ENCODE data around the gene UBE2C. TPM values are rescaled to one million over a fixed set of nuclear protein-coding genes. Genes with fewer than 3 reads are reported as not detected.

UBE2C gene
- total RNA-seq, 4 donors from 2014 or later: 0.84 TPM; not detected in 3

- peaks cover 44 to 62% of the 10 kb centered on the region in 2 donors for H3K4me1 ChIP-seq
Measured at GRCh38 chr20:45841407-45842129, 29.1 kb downstream of the UBE2C start.

GRCh38 chr20:45842169-45842812, 29.8 kb downstream of the UBE2C start:
- peaks cover 36 to 55% of the 10 kb centered on the region in 2 donors for H3K4me1 ChIP-seq
- H3K27me3 ChIP-seq: no peaks in the 10 kb centered on the region
- peak overlapping the region; percentile 61 to 96 (median 84) for H3K27ac ChIP-seq
- H3K9me3 ChIP-seq: no peaks in the 10 kb centered on the region
- peaks cover 0 to 79% of the 10 kb centered on the region in 2 donors for H3K36me3 ChIP-seq
- H3K4me3 ChIP-seq: no peak overlapping the region
- intact Hi-C loops (cut with DNase I; ENCODE audit: low total_unique reads): no loop called here
- no peak for TF ChIP-seq CTCF (IDR thresholded peaks at IDR 0.05 in 4 of 5, conservative IDR thresholded peaks at IDR 0.05 in 1 of 5)
- no peak for TF ChIP-seq POLR2A (IDR thresholded peaks at IDR 0.05)
- in situ Hi-C loops (cut with MboI; ENCODE audit: low sequenced_read_pairs in 4 of 4): no loop called here
- ATAC-seq (peak; percentile 62 to 67), DNase-seq (no peak)

More at GRCh38 chr20:45841407-45842129, 29.1 kb downstream of the UBE2C start:
- no peak for DNase-seq
- Histone ChIP-seq H3K27ac (peak overlapping the region; percentile 61 to 96 (median 84)), H3K4me3 (no peak overlapping the region), H3K9me3 (no peaks in the 10 kb centered on the region), H3K27me3 (no peaks in the 10 kb centered on the region), H3K36me3 (peaks cover 0 to 79% of the 10 kb centered on the region in 2 donors)
- ATAC-seq: no peak
- TF ChIP-seq POLR2A (IDR thresholded peaks at IDR 0.05) (no peak), CTCF (IDR thresholded peaks at IDR 0.05 in 4 of 5, conservative IDR thresholded peaks at IDR 0.05 in 1 of 5) (no peak)
- in situ Hi-C loops (cut with MboI; ENCODE audit: low sequenced_read_pairs in 4 of 4) (no loop called here), intact Hi-C loops (cut with DNase I; ENCODE audit: low total_unique reads) (no loop called here)

GRCh38 chr20:45843506-45843905, 31.1 kb downstream of the UBE2C start:
- in situ Hi-C loops (cut with MboI; ENCODE audit: low sequenced_read_pairs in 4 of 4): no loop called here
- Histone ChIP-seq H3K9me3 (no peaks in the 10 kb centered on the region), H3K27ac (peak overlapping the region; percentile 61 to 96 (median 84)), H3K4me1 (peaks cover 27 to 50% of the 10 kb centered on the region in 2 donors), H3K27me3 (no peaks in the 10 kb centered on the region), H3K4me3 (no peak overlapping the region), H3K36me3 (peaks cover 0 to 75% of the 10 kb centered on the region in 2 donors)
- TF ChIP-seq CTCF (IDR thresholded peaks at IDR 0.05 in 4 of 5, conservative IDR thresholded peaks at IDR 0.05 in 1 of 5) (no peak), POLR2A (IDR thresholded peaks at IDR 0.05) (no peak)
- DNase-seq: no peak
- ATAC-seq: no peak
- intact Hi-C loops (cut with DNase I; ENCODE audit: low total_unique reads): no loop called here

GRCh38 chr20:45845452-45845851, 33.0 kb downstream of the UBE2C start:
- intact Hi-C loops (cut with DNase I; ENCODE audit: low total_unique reads): no loop called here
- in situ Hi-C loops (cut with MboI; ENCODE audit: low sequenced_read_pairs in 4 of 4): no loop called here
- TF ChIP-seq CTCF (IDR thresholded peaks at IDR 0.05 in 4 of 5, conservative IDR thresholded peaks at IDR 0.05 in 1 of 5): no peak

More at GRCh38 chr20:45845452-45845851, 33.0 kb downstream of the UBE2C start:
- no peak for ATAC-seq
- Histone ChIP-seq H3K27ac (peak overlapping the region in 3 of 4 donors; percentile 14 to 95 (median 42)), H3K27me3 (no peaks in the 10 kb centered on the region), H3K36me3 (peaks cover 0 to 72% of the 10 kb centered on the region in 2 donors), H3K9me3 (no peaks in the 10 kb centered on the region), H3K4me1 (peaks cover 23 to 44% of the 10 kb centered on the region in 2 donors), H3K4me3 (no peak overlapping the region)
- DNase-seq: no peak
